Stimulated activated CD8-positive, alpha-beta memory T cell treated with anti-CD3 and anti-CD28 coated beads, Interleukin-7, amount 100 ng/mL, for 48 hours (primary cell): ENCODE results near the gene C20orf144.
A peak's percentile ranks its signal among the peaks of the same experiment; 100 is the strongest.

Experiments used
- DNase-seq, 2 donors: peaks; one replicate each; pipeline ENCODE4 v3.0.0-alpha.2; 2020; ENCODE audit warnings: low read depth in 1 of 2; ENCODE audit errors: extremely low read depth in 1 of 2

C20orf144 gene

GRCh38 chr20:33649201-33649681 lies 12.9 kb upstream of the C20orf144 start:
- DNase-seq, result no peak

GRCh38 chr20:33650111-33650752 lies 11.9 kb upstream of the C20orf144 start:
- no peak for DNase-seq

GRCh38 chr20:33650753-33651561 lies 11.2 kb upstream of the C20orf144 start:
- DNase-seq, result no peak

GRCh38 chr20:33651562-33652048 lies 10.5 kb upstream of the C20orf144 start:
- DNase-seq, result no peak

- DNase-seq, result peak in 1 of 2 donors; percentile 13
Observed at GRCh38 chr20:33653218-33653899, 8.8 kb upstream of the C20orf144 start.

GRCh38 chr20:33653900-33654596 lies 8.1 kb upstream of the C20orf144 start:
- no peak for DNase-seq

GRCh38 chr20:33654680-33655161 lies 7.4 kb upstream of the C20orf144 start:
- DNase-seq, result no peak

- DNase-seq, result no peak
Observed at GRCh38 chr20:33655164-33655563, 7.0 kb upstream of the C20orf144 start.

GRCh38 chr20:33656010-33656782 lies 5.9 kb upstream of the C20orf144 start:
- no peak for DNase-seq

GRCh38 chr20:33656783-33657703 lies 5.1 kb upstream of the C20orf144 start:
- DNase-seq, result no peak

GRCh38 chr20:33657704-33658095 lies 4.4 kb upstream of the C20orf144 start:
- DNase-seq, result no peak

- no peak for DNase-seq
Observed at GRCh38 chr20:33658510-33658909, 3.6 kb upstream of the C20orf144 start.

- DNase-seq, result no peak
Observed at GRCh38 chr20:33658929-33659328, 3.2 kb upstream of the C20orf144 start.

GRCh38 chr20:33659341-33660034 lies 2.6 kb upstream of the C20orf144 start:
- no peak for DNase-seq

- DNase-seq, result no peak
Observed at GRCh38 chr20:33660035-33660684, 2.0 kb upstream of the C20orf144 start.

- no peak for DNase-seq
Observed at GRCh38 chr20:33660685-33661058, 1.5 kb upstream of the C20orf144 start.

GRCh38 chr20:33663161-33664084 lies 1.3 kb downstream of the C20orf144 start:
- DNase-seq, result peak; percentile 73 to 76
